GM19463 (cell line): Measurements from ENCODE around the gene MEIOSIN.
"Not testable (repeated sequence)": the region's sequence is repeated elsewhere in the genome, so short reads cannot be mapped to it uniquely, and the experiment has no call there.

Experiments used
- ATAC-seq: cut with Tn5 transposase; IDR thresholded peaks from one replicate; pipeline ENCODE4 v1.9.1; 2021; ENCODE audit warnings: mild to moderate bottlenecking, moderate library complexity; ENCODE audit not compliant: unreplicated experiment

MEIOSIN gene, protein sequence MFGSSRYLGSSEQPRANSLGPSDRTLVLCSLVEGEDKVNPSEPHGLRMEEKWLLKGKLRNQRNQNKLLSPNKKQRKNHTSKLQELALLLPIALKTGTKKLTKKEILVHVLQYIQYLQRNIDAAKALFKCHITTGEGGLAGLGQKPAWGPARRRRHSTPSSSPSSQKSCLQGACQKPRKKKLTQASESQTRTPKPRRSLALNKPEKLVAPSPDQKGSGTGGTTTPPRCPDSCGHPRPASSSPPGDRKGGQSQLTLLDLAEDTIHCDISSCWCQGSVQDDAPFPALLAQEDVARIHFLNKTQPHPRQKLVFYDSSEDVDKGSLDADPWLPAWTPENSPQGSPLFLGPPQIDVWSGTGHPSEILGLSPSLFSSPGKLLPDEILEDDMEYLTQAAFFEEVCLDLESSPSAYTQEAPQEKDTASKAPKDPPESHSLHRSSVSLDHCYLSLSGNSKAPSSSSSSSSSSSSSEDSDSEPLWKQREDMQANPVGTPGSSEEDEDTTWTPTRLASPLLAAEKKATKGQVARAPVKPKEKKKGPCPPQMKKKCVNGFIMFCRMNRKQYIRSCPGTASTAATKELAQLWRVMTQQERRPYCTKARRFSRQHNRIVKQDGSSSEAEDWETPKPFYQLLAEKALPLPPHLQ

GRCh38 chr19:45733160-45733810 lies at the start of gene MEIOSIN:
MEIOSIN (plus strand) TSS chr19:45733439; CDS start chr19:45735377, 1,938 bp downstream.
- no peak for ATAC-seq

DNA sequence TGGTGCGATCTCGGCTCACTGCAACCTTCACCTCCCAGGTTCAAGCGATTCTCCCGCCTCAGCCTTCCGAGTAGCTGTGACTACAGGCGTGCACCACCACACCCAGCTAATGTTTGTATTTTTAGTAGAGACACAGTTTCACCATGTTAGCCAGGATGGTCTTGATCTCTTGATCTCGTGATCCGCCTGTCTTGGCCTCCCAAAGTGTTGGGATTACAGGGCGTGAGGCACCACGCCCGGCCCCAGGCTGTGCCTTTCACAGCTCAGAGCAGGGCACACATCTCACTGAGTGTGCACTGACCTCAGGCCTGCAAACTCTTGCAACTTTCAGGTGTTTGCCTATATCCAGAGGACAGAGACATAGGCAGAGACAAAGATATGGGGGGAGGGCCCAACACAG lies 48.2 kb upstream of the MEIOSIN start:
- ATAC-seq = not testable (repeated sequence)

DNA sequence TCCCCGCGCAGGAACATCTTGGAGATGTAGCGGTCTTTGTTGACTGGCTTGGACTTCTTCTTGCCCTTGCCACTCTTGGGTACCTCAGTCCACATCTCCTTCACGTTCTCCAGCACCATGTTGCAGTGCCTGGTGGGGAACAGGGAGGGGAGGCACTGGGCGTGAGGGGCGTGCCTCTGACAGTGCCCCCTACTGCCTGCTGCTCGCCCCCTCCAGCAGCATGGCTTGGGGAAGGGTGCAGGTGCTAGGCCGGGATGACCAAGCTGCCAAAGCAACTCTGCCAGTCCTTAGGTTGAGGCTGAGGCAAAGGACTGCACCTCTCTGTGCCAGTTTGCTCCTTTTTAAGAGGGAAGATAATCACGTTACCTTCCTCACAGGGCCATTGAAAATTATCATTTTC lies 45.6 kb upstream of the MEIOSIN start:
- ATAC-seq = no peak

GRCh38 chr19:45691516-45692186 lies 41.6 kb upstream of the MEIOSIN start, which contains the start of gene SNRPD2:
SNRPD2 (minus strand) TSS chr19:45691953; CDS start chr19:45691888, 65 bp downstream.
- ATAC-seq = peak; percentile 39

DNA sequence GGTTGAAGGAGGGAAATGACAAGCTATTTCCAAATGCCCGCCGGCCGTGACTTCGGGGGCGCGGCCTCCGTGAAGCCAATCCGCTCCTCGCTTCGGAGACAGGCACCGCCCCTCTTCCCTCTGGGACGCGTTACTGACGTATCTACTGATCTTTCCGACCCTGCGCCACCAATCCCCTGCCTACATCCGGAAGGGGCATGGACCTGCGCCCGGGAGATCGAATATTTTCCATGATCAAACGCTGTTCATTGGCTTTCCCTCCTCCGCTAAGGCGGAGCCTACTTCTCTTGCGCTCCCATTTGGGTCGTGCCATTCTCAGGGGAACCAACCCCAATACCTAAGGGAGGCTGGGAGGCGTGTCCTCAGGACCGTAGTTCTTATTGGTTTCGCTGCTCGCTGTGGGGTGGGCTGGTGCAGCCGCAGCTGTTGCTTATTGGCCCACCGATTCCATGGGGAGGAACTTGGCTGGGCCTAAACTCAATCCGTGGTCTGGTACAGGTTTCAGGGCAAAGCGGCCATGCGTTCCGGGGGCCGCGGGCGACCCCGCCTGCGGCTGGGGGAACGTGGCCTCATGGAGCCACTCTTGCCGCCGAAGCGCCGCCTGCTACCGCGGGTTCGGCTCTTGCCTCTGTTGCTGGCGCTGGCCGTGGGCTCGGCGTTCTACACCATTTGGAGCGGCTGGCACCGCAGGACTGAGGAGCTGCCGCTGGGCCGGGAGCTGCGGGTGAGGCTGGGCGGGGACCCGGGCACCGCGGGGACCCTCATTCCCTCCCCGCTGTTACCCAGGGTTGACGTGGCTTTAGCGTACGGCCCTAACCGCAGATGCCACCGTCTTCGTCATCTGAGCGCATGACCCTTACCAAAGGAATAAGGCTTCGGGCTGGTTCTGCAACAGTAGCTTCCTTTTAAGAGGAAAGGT lies 40.8 kb upstream of the MEIOSIN start, which contains the start of gene QPCTL:
Gene QPCTL (plus strand): TSS at position 480 of the 919 bp plus-strand sequence. CDS start 38 bp downstream, at position 518.
- peak; percentile 87 for ATAC-seq

DNA sequence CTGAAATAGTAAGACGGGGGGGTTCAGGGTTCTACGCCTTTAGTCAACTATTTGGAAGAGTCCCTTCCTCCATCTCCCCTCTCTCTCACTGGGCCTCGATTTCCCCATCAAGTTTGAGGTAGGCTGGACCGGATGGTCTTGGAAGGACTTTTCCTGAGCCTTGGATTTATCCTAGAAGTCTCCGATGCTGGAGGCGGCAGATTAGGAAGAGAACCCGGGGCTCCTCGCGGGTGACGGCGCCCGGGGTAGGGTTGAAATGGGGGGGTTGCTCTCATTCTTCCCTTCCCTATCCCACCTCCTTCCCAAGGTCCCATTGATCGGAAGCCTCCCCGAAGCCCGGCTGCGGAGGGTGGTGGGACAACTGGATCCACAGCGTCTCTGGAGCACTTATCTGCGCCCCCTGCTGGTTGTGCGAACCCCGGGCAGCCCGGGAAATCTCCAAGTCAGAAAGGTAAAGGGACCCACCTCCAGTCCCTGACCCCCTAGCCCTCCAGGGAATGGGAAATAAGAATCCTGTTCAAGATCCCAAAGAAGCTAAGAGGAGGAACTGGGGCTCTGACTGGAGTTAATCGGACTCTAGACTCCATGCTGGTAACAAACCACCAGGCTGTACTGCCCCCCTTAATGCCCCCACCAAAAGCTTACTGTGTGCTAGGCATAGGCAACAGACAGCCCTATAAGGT lies 40.0 kb upstream of the MEIOSIN start:
- ATAC-seq = no peak

GRCh38 chr19:45701676-45702075 lies 31.6 kb upstream of the MEIOSIN start:
- ATAC-seq = no peak

- ATAC-seq = no peak
These were observed 28.1 kb upstream of the MEIOSIN start for GRCh38 chr19:45705115-45705514.

DNA sequence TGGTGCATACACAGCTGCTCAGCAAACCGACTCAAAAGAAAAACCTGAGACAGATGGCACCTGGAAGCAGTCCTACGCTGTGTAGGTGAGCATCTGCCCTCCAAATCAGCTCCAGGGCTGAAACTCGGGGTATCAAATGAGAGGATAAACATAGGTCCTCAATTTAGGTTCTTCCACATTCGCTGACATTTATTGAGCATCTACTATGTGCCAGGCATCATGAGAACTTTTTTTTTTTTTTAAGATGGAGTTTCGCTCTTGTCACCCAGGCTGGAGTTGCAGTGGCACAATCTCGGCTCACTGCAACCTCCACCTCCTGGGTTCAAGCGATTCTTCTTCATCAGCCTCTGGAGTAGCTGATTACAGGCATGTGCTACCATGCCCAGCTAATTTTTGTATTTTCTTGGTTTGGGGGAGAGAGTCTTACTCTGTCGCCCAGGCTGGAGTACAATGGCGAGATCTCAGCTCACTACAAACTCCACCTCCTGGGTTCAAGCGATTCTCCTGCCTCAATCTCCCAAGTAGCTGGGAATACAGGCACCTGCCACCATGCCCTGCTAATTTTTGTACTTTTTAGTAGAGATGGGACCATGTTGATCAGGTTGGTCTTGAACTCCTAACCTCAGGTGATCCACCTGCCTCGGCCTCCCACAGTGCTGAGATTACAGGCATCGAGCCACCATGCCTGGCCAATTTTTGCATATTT lies 27.4 kb upstream of the MEIOSIN start:
- no peak for ATAC-seq

- no peak for ATAC-seq
These were observed 22.7 kb upstream of the MEIOSIN start for GRCh38 chr19:45710356-45711130.

- no peak for ATAC-seq
These were observed 21.2 kb upstream of the MEIOSIN start for GRCh38 chr19:45711851-45712698.

GRCh38 chr19:45712699-45713067 lies 20.6 kb upstream of the MEIOSIN start:
- no peak for ATAC-seq

- ATAC-seq = no peak
These were observed 20.1 kb upstream of the MEIOSIN start for GRCh38 chr19:45713141-45713540.

DNA sequence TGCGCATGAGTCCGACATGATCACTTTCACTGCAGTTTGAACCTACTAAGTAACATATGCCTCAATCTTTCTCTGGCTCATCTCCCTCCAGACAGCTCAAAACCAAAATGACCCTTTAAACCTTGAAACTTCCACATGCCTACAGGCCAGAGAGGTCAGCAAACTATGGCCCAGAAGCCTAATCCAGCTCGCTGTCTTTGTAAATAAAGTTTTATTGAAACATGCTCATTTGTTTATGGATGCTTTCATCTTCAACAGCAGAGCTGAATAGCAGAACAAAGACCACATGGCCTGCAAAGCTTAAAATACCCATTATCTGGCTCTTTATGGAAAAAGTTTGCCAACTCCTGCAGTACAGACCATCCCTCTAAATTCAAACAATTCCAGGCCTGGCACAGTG lies 18.1 kb upstream of the MEIOSIN start:
- no peak for ATAC-seq

DNA sequence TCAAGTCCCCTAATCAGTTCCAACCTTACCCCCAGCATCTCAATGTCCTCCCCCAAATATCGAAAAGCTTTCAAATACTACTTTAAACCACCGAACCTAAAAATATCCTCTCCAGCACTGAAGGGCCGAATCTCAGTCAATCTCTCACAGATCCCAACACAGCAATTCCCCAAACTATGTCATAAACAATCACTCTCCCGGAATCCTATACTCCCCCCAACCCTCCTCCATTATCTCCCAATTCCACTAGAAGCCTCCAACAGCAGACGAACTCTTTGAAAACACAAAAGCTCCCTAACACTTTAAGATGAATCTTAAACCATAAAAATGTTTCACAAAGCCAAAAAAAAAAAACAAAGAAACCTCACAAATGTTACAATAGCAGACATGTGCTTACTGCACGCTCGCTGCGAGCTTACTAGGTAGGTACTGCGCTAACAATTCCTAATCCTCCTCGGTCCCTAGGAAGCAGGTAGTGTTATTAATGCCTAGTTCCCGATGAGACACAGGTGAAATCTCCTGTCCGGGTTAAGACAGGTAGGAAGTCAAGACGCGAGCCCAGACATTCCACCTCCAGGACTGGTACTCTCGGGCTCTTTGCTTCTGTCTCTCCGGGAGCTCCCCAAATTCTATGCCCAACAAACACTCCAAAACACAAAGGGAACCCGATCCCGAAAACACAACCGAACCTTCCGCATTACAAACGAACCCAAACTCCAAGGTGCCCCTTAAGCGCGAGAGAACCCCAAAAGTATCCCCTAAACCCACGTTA lies 16.7 kb upstream of the MEIOSIN start:
- no peak for ATAC-seq
